Measurements from ENCODE around the gene AIPL1.

DNA sequence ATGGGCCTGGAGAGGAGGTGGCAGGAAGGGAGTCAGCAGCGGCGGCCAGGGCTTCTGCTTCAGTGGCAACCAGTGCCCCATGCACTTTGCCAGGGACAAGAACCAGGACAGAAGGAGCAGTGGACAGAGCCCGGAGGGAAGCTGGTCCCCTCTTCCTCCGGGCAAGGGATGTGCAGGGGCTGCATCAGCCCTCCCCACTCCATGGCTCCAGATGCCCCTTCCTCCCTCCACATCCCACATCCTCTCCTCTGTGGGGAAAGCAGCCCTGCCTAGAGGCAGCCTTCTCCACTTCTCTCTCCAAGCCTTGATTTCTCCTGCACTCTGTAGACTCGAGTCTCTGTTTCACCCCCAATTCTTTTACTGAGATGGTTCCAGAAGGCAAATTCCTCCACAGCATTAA lies 50.4 kb downstream of the AIPL1 start:
- TF ChIP-seq, protein P1, sequence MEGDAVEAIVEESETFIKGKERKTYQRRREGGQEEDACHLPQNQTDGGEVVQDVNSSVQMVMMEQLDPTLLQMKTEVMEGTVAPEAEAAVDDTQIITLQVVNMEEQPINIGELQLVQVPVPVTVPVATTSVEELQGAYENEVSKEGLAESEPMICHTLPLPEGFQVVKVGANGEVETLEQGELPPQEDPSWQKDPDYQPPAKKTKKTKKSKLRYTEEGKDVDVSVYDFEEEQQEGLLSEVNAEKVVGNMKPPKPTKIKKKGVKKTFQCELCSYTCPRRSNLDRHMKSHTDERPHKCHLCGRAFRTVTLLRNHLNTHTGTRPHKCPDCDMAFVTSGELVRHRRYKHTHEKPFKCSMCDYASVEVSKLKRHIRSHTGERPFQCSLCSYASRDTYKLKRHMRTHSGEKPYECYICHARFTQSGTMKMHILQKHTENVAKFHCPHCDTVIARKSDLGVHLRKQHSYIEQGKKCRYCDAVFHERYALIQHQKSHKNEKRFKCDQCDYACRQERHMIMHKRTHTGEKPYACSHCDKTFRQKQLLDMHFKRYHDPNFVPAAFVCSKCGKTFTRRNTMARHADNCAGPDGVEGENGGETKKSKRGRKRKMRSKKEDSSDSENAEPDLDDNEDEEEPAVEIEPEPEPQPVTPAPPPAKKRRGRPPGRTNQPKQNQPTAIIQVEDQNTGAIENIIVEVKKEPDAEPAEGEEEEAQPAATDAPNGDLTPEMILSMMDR (IDR thresholded peaks at IDR 0.05), result no peak
- no peak for TF ChIP-seq POLR2AphosphoS5 (IDR thresholded peaks at IDR 0.05; ENCODE audit: low read depth, low read length)
- TF ChIP-seq, protein P2, sequence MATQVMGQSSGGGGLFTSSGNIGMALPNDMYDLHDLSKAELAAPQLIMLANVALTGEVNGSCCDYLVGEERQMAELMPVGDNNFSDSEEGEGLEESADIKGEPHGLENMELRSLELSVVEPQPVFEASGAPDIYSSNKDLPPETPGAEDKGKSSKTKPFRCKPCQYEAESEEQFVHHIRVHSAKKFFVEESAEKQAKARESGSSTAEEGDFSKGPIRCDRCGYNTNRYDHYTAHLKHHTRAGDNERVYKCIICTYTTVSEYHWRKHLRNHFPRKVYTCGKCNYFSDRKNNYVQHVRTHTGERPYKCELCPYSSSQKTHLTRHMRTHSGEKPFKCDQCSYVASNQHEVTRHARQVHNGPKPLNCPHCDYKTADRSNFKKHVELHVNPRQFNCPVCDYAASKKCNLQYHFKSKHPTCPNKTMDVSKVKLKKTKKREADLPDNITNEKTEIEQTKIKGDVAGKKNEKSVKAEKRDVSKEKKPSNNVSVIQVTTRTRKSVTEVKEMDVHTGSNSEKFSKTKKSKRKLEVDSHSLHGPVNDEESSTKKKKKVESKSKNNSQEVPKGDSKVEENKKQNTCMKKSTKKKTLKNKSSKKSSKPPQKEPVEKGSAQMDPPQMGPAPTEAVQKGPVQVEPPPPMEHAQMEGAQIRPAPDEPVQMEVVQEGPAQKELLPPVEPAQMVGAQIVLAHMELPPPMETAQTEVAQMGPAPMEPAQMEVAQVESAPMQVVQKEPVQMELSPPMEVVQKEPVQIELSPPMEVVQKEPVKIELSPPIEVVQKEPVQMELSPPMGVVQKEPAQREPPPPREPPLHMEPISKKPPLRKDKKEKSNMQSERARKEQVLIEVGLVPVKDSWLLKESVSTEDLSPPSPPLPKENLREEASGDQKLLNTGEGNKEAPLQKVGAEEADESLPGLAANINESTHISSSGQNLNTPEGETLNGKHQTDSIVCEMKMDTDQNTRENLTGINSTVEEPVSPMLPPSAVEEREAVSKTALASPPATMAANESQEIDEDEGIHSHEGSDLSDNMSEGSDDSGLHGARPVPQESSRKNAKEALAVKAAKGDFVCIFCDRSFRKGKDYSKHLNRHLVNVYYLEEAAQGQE (IDR thresholded peaks at IDR 0.05; ENCODE audit: insufficient read depth in 1 of 2, low read depth in 2 of 2, low read length in 1 of 2), result no peak
- no peak for TF ChIP-seq SIN3A (IDR thresholded peaks at IDR 0.05; ENCODE audit: borderline replicate concordance, insufficient read depth, low read depth, low read length)
- TF ChIP-seq TCF7L2 (IDR thresholded peaks at IDR 0.05; ENCODE audit: low read depth, low read length), result no peak
